Measurements from ENCODE around the gene PPP1R8. TPM values are rescaled to one million over a fixed set of nuclear protein-coding genes. Genes with fewer than 3 reads are reported as not detected.

PPP1R8 gene
- total and polyA plus RNA-seq, 2 experiments from 2014 or later, result 13.4 to 50.5 TPM

DNA sequence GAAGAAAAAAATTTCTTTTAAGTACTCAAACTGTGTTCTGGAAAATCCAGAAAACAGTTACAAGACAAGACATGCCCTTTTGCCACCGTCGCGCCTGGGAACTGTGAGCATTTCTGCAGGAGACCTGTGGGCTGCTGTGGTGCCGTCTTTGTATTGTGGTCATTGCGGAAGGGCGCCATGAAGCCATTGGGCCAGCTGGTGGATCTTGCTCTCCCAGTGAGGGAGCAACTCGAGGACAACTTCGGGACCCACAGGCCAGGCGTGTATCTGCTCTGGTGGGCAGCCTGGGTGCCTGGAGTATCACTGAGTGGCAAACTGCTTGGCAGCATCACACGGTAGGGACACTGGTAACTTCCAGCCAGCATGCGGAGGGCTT lies 38.0 kb downstream of the PPP1R8 start:
- H3K36me3 Mint-ChIP-seq (ENCODE audit: low read depth), result no peaks in the 10 kb centered on the region; the same call in 2 of the 3 replicates
- ATAC-seq, result no peak

More for the DNA sequence above, 38.0 kb downstream of the PPP1R8 start:
- H3K4me1 Mint-ChIP-seq, result peaks cover 4% of the 10 kb centered on the region
- H3K9me3 Mint-ChIP-seq, result no peaks in the 10 kb centered on the region
- H3K4me3 Mint-ChIP-seq, result no peak overlapping the region
- DNase-seq (ENCODE audit: low spot score), result no peak
- Histone ChIP-seq H4K20me1 (replicated peaks; ENCODE audit: insufficient read depth) (no peaks in the 10 kb centered on the region), H3K4me3 (no peak overlapping the region), H3K4me2 (no peak overlapping the region), H3K4me1 (ENCODE audit: insufficient read depth) (no peaks in the 10 kb centered on the region), H3K27me3 (ENCODE audit: insufficient read depth) (no peaks in the 10 kb centered on the region), H3K36me3 (ENCODE audit: insufficient read depth) (no peaks in the 10 kb centered on the region), H3K9me2 (ENCODE audit: insufficient read depth) (no peaks in the 10 kb centered on the region), H2AFZ (peak overlapping the region; percentile 94), H3K27ac (ENCODE audit: low read depth) (no peak overlapping the region), H3K79me2 (replicated peaks; ENCODE audit: insufficient read depth) (no peaks in the 10 kb centered on the region), H3F3A (replicated peaks; ENCODE audit: low read depth) (0 out of 2 replicates have a peak, but pooled peaks cover 4% of the 10 kb centered on the region)
- TF ChIP-seq, protein P1, sequence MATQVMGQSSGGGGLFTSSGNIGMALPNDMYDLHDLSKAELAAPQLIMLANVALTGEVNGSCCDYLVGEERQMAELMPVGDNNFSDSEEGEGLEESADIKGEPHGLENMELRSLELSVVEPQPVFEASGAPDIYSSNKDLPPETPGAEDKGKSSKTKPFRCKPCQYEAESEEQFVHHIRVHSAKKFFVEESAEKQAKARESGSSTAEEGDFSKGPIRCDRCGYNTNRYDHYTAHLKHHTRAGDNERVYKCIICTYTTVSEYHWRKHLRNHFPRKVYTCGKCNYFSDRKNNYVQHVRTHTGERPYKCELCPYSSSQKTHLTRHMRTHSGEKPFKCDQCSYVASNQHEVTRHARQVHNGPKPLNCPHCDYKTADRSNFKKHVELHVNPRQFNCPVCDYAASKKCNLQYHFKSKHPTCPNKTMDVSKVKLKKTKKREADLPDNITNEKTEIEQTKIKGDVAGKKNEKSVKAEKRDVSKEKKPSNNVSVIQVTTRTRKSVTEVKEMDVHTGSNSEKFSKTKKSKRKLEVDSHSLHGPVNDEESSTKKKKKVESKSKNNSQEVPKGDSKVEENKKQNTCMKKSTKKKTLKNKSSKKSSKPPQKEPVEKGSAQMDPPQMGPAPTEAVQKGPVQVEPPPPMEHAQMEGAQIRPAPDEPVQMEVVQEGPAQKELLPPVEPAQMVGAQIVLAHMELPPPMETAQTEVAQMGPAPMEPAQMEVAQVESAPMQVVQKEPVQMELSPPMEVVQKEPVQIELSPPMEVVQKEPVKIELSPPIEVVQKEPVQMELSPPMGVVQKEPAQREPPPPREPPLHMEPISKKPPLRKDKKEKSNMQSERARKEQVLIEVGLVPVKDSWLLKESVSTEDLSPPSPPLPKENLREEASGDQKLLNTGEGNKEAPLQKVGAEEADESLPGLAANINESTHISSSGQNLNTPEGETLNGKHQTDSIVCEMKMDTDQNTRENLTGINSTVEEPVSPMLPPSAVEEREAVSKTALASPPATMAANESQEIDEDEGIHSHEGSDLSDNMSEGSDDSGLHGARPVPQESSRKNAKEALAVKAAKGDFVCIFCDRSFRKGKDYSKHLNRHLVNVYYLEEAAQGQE (IDR thresholded peaks at IDR 0.05; ENCODE audit: unreplicated experiment), result no peak
- TF ChIP-seq CREB1 (CRISPR knock-in tag; IDR thresholded peaks at IDR 0.05; ENCODE audit: low read depth), result no peak
- TF ChIP-seq STAT1 (IDR thresholded peaks at IDR 0.05; ENCODE audit: unreplicated experiment), result no peak
- no peak for TF ChIP-seq ZNF114 (CRISPR knock-in tag; IDR thresholded peaks at IDR 0.05)
- TF ChIP-seq, protein P2, sequence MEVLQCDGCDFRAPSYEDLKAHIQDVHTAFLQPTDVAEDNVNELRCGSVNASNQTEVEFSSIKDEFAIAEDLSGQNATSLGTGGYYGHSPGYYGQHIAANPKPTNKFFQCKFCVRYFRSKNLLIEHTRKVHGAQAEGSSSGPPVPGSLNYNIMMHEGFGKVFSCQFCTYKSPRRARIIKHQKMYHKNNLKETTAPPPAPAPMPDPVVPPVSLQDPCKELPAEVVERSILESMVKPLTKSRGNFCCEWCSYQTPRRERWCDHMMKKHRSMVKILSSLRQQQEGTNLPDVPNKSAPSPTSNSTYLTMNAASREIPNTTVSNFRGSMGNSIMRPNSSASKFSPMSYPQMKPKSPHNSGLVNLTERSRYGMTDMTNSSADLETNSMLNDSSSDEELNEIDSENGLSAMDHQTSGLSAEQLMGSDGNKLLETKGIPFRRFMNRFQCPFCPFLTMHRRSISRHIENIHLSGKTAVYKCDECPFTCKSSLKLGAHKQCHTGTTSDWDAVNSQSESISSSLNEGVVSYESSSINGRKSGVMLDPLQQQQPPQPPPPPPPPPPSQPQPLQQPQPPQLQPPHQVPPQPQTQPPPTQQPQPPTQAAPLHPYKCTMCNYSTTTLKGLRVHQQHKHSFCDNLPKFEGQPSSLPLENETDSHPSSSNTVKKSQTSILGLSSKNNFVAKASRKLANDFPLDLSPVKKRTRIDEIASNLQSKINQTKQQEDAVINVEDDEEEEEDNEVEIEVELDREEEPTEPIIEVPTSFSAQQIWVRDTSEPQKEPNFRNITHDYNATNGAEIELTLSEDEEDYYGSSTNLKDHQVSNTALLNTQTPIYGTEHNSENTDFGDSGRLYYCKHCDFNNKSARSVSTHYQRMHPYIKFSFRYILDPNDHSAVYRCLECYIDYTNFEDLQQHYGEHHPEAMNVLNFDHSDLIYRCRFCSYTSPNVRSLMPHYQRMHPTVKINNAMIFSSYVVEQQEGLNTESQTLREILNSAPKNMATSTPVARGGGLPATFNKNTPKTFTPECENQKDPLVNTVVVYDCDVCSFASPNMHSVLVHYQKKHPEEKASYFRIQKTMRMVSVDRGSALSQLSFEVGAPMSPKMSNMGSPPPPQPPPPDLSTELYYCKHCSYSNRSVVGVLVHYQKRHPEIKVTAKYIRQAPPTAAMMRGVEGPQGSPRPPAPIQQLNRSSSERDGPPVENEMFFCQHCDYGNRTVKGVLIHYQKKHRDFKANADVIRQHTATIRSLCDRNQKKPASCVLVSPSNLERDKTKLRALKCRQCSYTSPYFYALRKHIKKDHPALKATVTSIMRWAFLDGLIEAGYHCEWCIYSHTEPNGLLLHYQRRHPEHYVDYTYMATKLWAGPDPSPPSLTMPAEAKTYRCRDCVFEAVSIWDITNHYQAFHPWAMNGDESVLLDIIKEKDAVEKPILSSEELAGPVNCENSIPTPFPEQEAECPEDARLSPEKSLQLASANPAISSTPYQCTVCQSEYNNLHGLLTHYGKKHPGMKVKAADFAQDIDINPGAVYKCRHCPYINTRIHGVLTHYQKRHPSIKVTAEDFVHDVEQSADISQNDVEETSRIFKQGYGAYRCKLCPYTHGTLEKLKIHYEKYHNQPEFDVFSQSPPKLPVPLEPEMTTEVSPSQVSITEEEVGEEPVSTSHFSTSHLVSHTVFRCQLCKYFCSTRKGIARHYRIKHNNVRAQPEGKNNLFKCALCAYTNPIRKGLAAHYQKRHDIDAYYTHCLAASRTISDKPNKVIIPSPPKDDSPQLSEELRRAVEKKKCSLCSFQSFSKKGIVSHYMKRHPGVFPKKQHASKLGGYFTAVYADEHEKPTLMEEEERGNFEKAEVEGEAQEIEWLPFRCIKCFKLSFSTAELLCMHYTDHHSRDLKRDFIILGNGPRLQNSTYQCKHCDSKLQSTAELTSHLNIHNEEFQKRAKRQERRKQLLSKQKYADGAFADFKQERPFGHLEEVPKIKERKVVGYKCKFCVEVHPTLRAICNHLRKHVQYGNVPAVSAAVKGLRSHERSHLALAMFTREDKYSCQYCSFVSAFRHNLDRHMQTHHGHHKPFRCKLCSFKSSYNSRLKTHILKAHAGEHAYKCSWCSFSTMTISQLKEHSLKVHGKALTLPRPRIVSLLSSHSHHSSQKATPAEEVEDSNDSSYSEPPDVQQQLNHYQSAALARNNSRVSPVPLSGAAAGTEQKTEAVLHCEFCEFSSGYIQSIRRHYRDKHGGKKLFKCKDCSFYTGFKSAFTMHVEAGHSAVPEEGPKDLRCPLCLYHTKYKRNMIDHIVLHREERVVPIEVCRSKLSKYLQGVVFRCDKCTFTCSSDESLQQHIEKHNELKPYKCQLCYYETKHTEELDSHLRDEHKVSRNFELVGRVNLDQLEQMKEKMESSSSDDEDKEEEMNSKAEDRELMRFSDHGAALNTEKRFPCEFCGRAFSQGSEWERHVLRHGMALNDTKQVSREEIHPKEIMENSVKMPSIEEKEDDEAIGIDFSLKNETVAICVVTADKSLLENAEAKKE (CRISPR knock-in tag; IDR thresholded peaks at IDR 0.05), result no peak
- TF ChIP-seq EZH2 (IDR thresholded peaks at IDR 0.05; ENCODE audit: low read depth, unreplicated experiment), result no peak
- TF ChIP-seq EZH2phosphoT487 (IDR thresholded peaks at IDR 0.05; ENCODE audit: unreplicated experiment), result no peak
- TF ChIP-seq, protein P3, sequence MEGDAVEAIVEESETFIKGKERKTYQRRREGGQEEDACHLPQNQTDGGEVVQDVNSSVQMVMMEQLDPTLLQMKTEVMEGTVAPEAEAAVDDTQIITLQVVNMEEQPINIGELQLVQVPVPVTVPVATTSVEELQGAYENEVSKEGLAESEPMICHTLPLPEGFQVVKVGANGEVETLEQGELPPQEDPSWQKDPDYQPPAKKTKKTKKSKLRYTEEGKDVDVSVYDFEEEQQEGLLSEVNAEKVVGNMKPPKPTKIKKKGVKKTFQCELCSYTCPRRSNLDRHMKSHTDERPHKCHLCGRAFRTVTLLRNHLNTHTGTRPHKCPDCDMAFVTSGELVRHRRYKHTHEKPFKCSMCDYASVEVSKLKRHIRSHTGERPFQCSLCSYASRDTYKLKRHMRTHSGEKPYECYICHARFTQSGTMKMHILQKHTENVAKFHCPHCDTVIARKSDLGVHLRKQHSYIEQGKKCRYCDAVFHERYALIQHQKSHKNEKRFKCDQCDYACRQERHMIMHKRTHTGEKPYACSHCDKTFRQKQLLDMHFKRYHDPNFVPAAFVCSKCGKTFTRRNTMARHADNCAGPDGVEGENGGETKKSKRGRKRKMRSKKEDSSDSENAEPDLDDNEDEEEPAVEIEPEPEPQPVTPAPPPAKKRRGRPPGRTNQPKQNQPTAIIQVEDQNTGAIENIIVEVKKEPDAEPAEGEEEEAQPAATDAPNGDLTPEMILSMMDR (conservative IDR thresholded peaks at IDR 0.05; ENCODE audit: low read depth in 2 of 2), result no peak
- TF ChIP-seq, protein P4, sequence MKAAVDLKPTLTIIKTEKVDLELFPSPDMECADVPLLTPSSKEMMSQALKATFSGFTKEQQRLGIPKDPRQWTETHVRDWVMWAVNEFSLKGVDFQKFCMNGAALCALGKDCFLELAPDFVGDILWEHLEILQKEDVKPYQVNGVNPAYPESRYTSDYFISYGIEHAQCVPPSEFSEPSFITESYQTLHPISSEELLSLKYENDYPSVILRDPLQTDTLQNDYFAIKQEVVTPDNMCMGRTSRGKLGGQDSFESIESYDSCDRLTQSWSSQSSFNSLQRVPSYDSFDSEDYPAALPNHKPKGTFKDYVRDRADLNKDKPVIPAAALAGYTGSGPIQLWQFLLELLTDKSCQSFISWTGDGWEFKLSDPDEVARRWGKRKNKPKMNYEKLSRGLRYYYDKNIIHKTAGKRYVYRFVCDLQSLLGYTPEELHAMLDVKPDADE (IDR thresholded peaks at IDR 0.05), result no peak
- no peak for TF ChIP-seq JUNB (IDR thresholded peaks at IDR 0.05; ENCODE audit: unreplicated experiment)
- no peak for TF ChIP-seq POLR2AphosphoS5 (IDR thresholded peaks at IDR 0.05; ENCODE audit: low read depth)
- TF ChIP-seq NANOG (IDR thresholded peaks at IDR 0.05; ENCODE audit: borderline replicate concordance), result no peak
- no peak overlapping the region for H3K27ac Mint-ChIP-seq
- H3K27me3 Mint-ChIP-seq (ENCODE audit: insufficient read depth, low read depth, poor library complexity), result peaks cover 3% of the 10 kb centered on the region
